ENCODE data around the gene UGT1A8.

GRCh38 chr2:233803292-233803911 lies 186.0 kb downstream of the UGT1A8 start:
- TF ChIP-seq REST (IDR thresholded peaks at IDR 0.05; ENCODE audit: insufficient replicate concordance, low read depth) (no peak), POLR2AphosphoS5 (IDR thresholded peaks at IDR 0.05; ENCODE audit: low read depth) (no peak), CTCF (IDR thresholded peaks at IDR 0.05; ENCODE audit: insufficient read depth, low read length) (no peak), GABPA (IDR thresholded peaks at IDR 0.05; ENCODE audit: low read depth) (no peak), SPI1 (IDR thresholded peaks at IDR 0.05; ENCODE audit: borderline replicate concordance, low read depth) (no peak)

Measured in HL-60 (cell line).